T-cell (primary cell): ENCODE measurements around the gene CRY1. TPM values are rescaled to one million over a fixed set of nuclear protein-coding genes. Genes with fewer than 3 reads are reported as not detected.

Source experiments
- ATAC-seq, 4 experiments: fragments of 200-7000 bp in 3 of 4; fragments of 150-1000 bp in 1 of 4; cut with Tn5 transposase; replicated peaks in 1 of 4; 1 replicate in 3 of 4; 2 replicates in 1 of 4; pipeline ENCODE4 v1.10.0; 2021; ENCODE audit warnings: moderate library complexity in 3 of 4, mild to moderate bottlenecking in 2 of 4, moderate number of reproducible peaks in 1 of 4
- CTCF ChIA-PET, 2 donors: fragments of 300-600 bp; sonication (Branson Sonifier 250); formaldehyde crosslinking; loops; one replicate each; lab custom pipeline; 2022; ENCODE audit warnings: antibody characterized with exemption in 2 of 2; lab: Charles Lee
- POLR2A ChIA-PET, 2 donors: fragments of 300-600 bp; sonication (Branson Sonifier 250); formaldehyde crosslinking; loops; one replicate each; lab custom pipeline; 2022; ENCODE audit warnings: antibody characterized with exemption in 2 of 2; lab: Charles Lee
- DNase-seq, 35 experiments: peaks; one replicate each; pipeline versions ENCODE4 v3.0.0 to v3.0.0-alpha.2; 2013 to 2023
- H3K27ac ChIP-seq: one replicate; pipeline ENCODE4 v1.5.1; 2013; ENCODE audit warnings: low read length
- H3K27me3 ChIP-seq, 2 experiments: replicated peaks in 1 of 2; 1 replicate in 1 of 2; 2 replicates in 1 of 2; pipeline versions ENCODE4 v1.6.1 to v1.7.0; 2013; ENCODE audit warnings: low read length in 1 of 2, mixed read lengths in 1 of 2; ENCODE audit not compliant: control insufficient read depth in 2 of 2, insufficient read depth in 2 of 2; ENCODE audit errors: extremely low read depth in 1 of 2
- H3K36me3 ChIP-seq, 2 donors: 1 replicate in 1 of 2; 2 replicates in 1 of 2; pipeline versions ENCODE4 v1.6.1 to v1.7.0; 2013; ENCODE audit warnings: low read length in 1 of 2; ENCODE audit not compliant: control insufficient read depth in 2 of 2, insufficient read depth in 1 of 2; ENCODE audit errors: extremely low read depth in 1 of 2
- H3K4me1 ChIP-seq, 2 experiments: 1 replicate in 1 of 2; 2 replicates in 1 of 2; pipeline versions ENCODE4 v1.6.1 to v1.7.0; 2013; ENCODE audit warnings: low read length in 2 of 2, mixed read lengths in 1 of 2; ENCODE audit not compliant: insufficient read depth in 2 of 2, control insufficient read depth in 1 of 2; ENCODE audit errors: extremely low read depth in 1 of 2
- H3K4me3 ChIP-seq, 2 donors: 1 replicate in 1 of 2; 2 replicates in 1 of 2; pipeline versions ENCODE4 v1.5.1 to v1.7.0; 2013; ENCODE audit warnings: mild to moderate bottlenecking in 2 of 2, low read length in 1 of 2, moderate library complexity in 1 of 2; ENCODE audit not compliant: control insufficient read depth in 1 of 2; ENCODE audit errors: extremely low read depth in 1 of 2
- H3K9me3 ChIP-seq: 2 replicates; pipeline ENCODE4 v1.7.0; 2013
- H3K27ac Mint-ChIP-seq, 2 donors: one replicate each; pipeline ENCODE4 v1.8.0; 2020 to 2021; ENCODE audit warnings: mild to moderate bottlenecking in 2 of 2, mixed read lengths in 2 of 2
- H3K27me3 Mint-ChIP-seq, 2 donors: one replicate each; pipeline ENCODE4 v1.8.0; 2021 to 2022; ENCODE audit warnings: mixed read lengths in 2 of 2
- H3K36me3 Mint-ChIP-seq: one replicate; pipeline ENCODE4 v1.8.0; 2021; ENCODE audit warnings: mixed read lengths
- H3K4me1 Mint-ChIP-seq, 3 donors: one replicate each; pipeline ENCODE4 v1.8.0; 2020 to 2022; ENCODE audit warnings: mixed read lengths in 3 of 3, mild to moderate bottlenecking in 1 of 3
- H3K4me3 Mint-ChIP-seq, 3 donors: one replicate each; pipeline ENCODE4 v1.8.0; 2020 to 2022; ENCODE audit warnings: mild to moderate bottlenecking in 3 of 3, mixed read lengths in 3 of 3, moderate library complexity in 3 of 3
- H3K9me3 Mint-ChIP-seq, 3 donors: one replicate each; pipeline ENCODE4 v1.8.0; 2020 to 2022; ENCODE audit warnings: mixed read lengths in 3 of 3
- WGBS: methylation state at CpG from one replicate; pipeline ENCODE4 v1.1.5; 2013; ENCODE audit warnings: missing lambda C conversion rate; ENCODE audit not compliant: insufficient coverage; 5-methylcytosine and 5-hydroxymethylcytosine counted together
- total RNA-seq, 35 experiments: library from RNA in 6 of 35; stranded (reverse) in 6 of 35; fragments of 120-200 nt in 1 of 35; gene quantifications; one replicate each; pipeline versions ENCODE4 v1.2.1 to v1.2.4 and lab custom pipeline; 2013 to 2026

The CRY1 gene
- total RNA-seq, 5 donors from 2014 or later (not counting 1 experiment from before 2014, with no cell fraction given), result 31.4 to 58.1 (median 35.9) TPM

DNA sequence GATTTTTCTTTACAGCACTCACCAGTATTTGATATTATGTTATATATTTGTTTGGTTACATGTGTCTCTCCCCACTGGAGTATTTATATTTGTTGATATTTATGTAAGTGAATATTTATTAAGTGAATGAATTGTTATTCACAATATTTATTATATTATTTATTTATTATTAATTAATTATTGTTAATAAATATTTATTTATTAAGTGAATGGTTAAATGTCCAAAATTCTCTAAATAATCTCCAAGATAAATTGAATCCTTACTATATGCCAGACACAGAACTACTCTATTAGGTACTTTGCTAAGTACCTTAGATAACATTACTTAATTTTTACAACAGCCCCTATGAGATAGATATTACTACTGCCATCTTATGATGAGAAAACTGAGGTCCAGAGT lies 10.2 kb upstream of the CRY1 start:
- CTCF ChIA-PET, result interaction anchor here (0.6 to 1.7 kb wide), 3 partner anchors 9 to 338 kb away, joined by 3 to 10 read pairs (median 4); partner anchors contain the start of gene CRY1 (in 1 of the 2)

DNA sequence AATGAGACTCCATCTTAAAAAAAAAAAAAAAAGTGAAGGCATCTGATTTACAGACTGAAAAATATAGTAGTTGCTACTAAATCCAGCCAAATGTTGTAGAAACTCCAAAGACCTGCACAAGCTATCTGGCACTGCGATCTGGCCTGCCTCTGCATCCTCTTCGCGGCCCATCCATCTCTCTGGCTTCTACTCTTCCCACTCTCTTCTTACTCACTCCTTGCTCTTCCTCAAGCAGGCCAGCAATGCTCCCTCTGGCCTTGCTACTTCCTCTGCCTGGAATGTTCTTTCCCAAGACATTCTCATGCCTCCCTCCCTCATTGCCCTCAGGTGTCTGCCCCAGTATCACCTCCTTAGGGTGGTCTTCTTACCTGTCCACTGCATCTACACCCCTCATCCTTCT lies 9.7 kb upstream of the CRY1 start:
- Mint-ChIP-seq H3K27ac (no peak overlapping the region), H3K36me3 (no peaks in the 10 kb centered on the region), H3K27me3 (peaks cover 8 to 23% of the 10 kb centered on the region in 2 donors), H3K4me1 (peaks cover 0 to 2% (median 0%) of the 10 kb centered on the region in 3 donors), H3K9me3 (no peaks in the 10 kb centered on the region), H3K4me3 (no peak overlapping the region)
- H3K4me1 ChIP-seq, result peaks cover 0 to 2% of the 10 kb centered on the region in 2 experiments
- WGBS, result 97% methylated on average over 3 of the region's 3 CpGs
- H3K27ac ChIP-seq, result no peak overlapping the region
- ATAC-seq (no peak), DNase-seq (no peak)
- H3K36me3 ChIP-seq, result no peaks in the 10 kb centered on the region
- H3K9me3 ChIP-seq, result no peaks in the 10 kb centered on the region
- H3K4me3 ChIP-seq, result no peak overlapping the region
- ChIA-PET POLR2A (interaction anchor here in 1 of 2 donors (0.6 kb wide), 1 partner anchor 1984 kb away, joined by 4 read pairs; no protein-coding TSS in a partner anchor), CTCF (interaction anchor here (0.6 to 1.4 kb wide), 4 partner anchors 11 to 338 kb away, joined by 3 to 4 read pairs (median 3); no protein-coding TSS in a partner anchor)
- H3K27me3 ChIP-seq, result no peaks in the 10 kb centered on the region

More for the DNA sequence above, 10.2 kb upstream of the CRY1 start:
- H3K27ac Mint-ChIP-seq, result no peak overlapping the region
- no peak for DNase-seq
- no peaks in the 10 kb centered on the region for H3K9me3 ChIP-seq
- peaks cover 8 to 23% of the 10 kb centered on the region in 2 donors for H3K27me3 Mint-ChIP-seq
- no peaks in the 10 kb centered on the region for H3K36me3 Mint-ChIP-seq
- H3K4me1 Mint-ChIP-seq, result peaks cover 0 to 2% (median 0%) of the 10 kb centered on the region in 3 donors
- ATAC-seq, result no peak
- no peaks in the 10 kb centered on the region for H3K36me3 ChIP-seq
- H3K27me3 ChIP-seq, result no peaks in the 10 kb centered on the region
- no peak overlapping the region for H3K4me3 ChIP-seq
- H3K4me1 ChIP-seq, result peaks cover 0 to 2% of the 10 kb centered on the region in 2 experiments
- no peak overlapping the region for H3K27ac ChIP-seq
- POLR2A ChIA-PET, result interaction anchor here in 1 of 2 donors (0.6 kb wide), 1 partner anchor 1983 kb away, joined by 4 read pairs; no protein-coding TSS in a partner anchor
- H3K4me3 Mint-ChIP-seq, result no peak overlapping the region
- no peaks in the 10 kb centered on the region for H3K9me3 Mint-ChIP-seq

DNA sequence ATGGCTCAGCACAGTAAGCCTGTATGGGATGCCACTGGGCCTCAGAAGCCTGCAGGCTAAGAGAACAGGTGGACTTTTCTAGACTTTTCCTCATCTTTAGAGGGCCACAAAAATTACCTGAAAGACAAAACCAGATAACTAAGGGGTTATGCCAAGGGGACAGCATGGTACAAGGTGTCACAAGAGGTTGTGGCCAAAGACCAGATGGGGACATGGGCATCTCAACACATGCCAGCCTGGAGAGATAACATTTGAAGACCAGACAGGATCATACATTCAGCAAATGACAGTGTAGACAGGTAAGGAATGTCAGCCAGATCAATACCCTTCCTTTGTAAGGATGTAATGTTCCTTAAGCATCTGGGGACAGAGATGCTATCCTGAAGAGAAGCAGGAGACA lies 8.9 kb upstream of the CRY1 start:
- no peak for ATAC-seq
- Histone ChIP-seq H3K27ac (no peak overlapping the region), H3K9me3 (no peaks in the 10 kb centered on the region), H3K4me3 (no peak overlapping the region), H3K4me1 (peaks cover 0 to 2% of the 10 kb centered on the region in 2 experiments), H3K36me3 (no peaks in the 10 kb centered on the region), H3K27me3 (no peaks in the 10 kb centered on the region)
- ChIA-PET CTCF (interaction anchor here (1.0 to 1.2 kb wide), 2 partner anchors 9 to 10 kb away, joined by 3 to 4 read pairs; no protein-coding TSS in a partner anchor), POLR2A (interaction anchor here in 1 of 2 donors (0.7 kb wide), 1 partner anchor 199 kb away, joined by 3 read pairs; no protein-coding TSS in a partner anchor)
- Mint-ChIP-seq H3K27me3 (peaks cover 14 to 19% of the 10 kb centered on the region in 2 donors), H3K4me3 (no peak overlapping the region), H3K27ac (no peak overlapping the region), H3K36me3 (no peaks in the 10 kb centered on the region), H3K4me1 (peaks cover 0 to 2% (median 0%) of the 10 kb centered on the region in 3 donors), H3K9me3 (no peaks in the 10 kb centered on the region)
- no peak for DNase-seq

DNA sequence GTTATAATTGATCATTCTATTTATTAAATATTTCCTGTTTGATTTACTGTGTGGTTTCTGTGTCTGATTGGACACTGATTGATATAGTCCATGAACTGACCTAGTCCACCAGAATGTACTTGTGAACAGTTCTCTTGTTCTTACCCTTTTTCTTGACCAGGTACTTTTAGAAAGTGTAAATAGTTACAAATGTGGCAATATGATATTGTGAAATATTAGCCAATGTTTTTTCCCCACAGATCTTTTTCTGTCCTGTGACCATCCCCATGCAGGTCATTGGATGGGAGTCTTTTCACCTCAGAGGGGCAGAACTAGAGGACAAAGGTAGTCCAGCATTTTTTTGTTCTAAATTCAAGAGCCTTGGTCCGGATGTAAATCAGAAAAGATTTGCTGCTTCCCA lies 8.3 kb upstream of the CRY1 start:
- WGBS, result no CpG with 5 or more reads among the region's 1 CpG
- ChIA-PET POLR2A (no interaction called here), CTCF (interaction anchor here in 1 of 2 donors (1.2 kb wide), 1 partner anchor 10 kb away, joined by 4 read pairs; no protein-coding TSS in a partner anchor)
- ATAC-seq (no peak), DNase-seq (no peak)
- H3K4me3 Mint-ChIP-seq, result no peak overlapping the region
- H3K9me3 ChIP-seq, result no peaks in the 10 kb centered on the region
- H3K9me3 Mint-ChIP-seq, result no peaks in the 10 kb centered on the region
- H3K36me3 ChIP-seq, result no peaks in the 10 kb centered on the region
- H3K27me3 ChIP-seq, result no peaks in the 10 kb centered on the region
- H3K27ac Mint-ChIP-seq, result no peak overlapping the region
- H3K27me3 Mint-ChIP-seq, result peaks cover 19 to 20% of the 10 kb centered on the region in 2 donors
- no peak overlapping the region for H3K4me3 ChIP-seq
- H3K4me1 ChIP-seq, result peaks cover 0 to 2% of the 10 kb centered on the region in 2 experiments
- peaks cover 0 to 2% (median 0%) of the 10 kb centered on the region in 3 donors for H3K4me1 Mint-ChIP-seq
- no peak overlapping the region for H3K27ac ChIP-seq
- no peaks in the 10 kb centered on the region for H3K36me3 Mint-ChIP-seq

DNA sequence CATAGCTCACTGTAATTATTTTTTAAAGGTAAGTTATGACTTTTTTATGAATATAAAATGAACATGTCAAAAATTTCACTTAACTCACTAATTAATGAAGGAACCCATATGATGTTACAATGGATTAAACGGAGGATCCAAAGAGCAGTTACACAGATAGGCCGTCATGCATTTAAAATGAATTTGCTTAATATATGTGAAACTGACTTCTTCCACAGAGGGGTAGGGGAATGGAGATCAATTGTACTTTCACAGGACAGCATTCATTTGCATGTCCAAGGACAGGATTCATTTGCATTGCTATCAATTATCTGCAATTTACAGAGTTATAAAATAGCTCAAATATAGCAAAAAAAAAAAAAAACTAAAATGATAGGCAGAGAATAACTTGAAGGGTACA lies 6.6 kb upstream of the CRY1 start:
- Histone ChIP-seq H3K27me3 (no peaks in the 10 kb centered on the region), H3K36me3 (no peaks in the 10 kb centered on the region), H3K4me1 (peaks cover 0 to 2% of the 10 kb centered on the region in 2 experiments), H3K4me3 (no peak overlapping the region), H3K27ac (no peak overlapping the region), H3K9me3 (no peaks in the 10 kb centered on the region)
- Mint-ChIP-seq H3K27me3 (peaks cover 14 to 19% of the 10 kb centered on the region in 2 donors), H3K4me3 (no peak overlapping the region), H3K4me1 (peaks cover 0 to 2% (median 0%) of the 10 kb centered on the region in 3 donors), H3K9me3 (no peaks in the 10 kb centered on the region), H3K36me3 (no peaks in the 10 kb centered on the region), H3K27ac (no peak overlapping the region)
- POLR2A ChIA-PET, result interaction anchor here in 1 of 2 donors (0.5 to 0.7 kb wide), 5 partner anchors 33 to 727 kb away, joined by 3 to 7 read pairs (median 5); no protein-coding TSS in a partner anchor
- no peak for DNase-seq
- ATAC-seq, result no peak
- CTCF ChIA-PET, result interaction anchor here (0.6 to 0.8 kb wide), 6 partner anchors 15 to 827 kb away, joined by 3 to 8 read pairs (median 4); no protein-coding TSS in a partner anchor
- WGBS, result no CpG with 5 or more reads among the region's 2 CpGs

DNA sequence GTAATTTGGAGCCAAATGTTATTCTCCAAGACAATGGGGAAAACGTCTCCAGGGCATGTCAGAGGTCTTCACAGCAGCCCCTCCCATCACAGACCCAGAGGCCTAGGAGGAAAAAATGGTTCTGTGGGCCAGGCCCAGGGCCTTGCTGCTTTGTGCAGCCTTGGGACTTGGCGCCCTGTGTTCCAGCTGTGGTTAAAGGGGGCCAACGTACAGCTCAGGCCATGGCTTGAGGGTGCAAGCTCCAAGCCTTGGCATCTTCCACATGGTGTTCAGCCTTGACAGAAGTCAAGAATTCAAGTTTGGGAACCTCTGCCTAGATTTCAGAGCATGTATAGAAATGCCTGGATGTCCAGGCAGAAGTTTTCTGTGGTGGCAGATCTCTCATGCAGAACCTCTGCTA lies 3.2 kb upstream of the CRY1 start:
- H3K27me3 Mint-ChIP-seq, result peaks cover 14 to 19% of the 10 kb centered on the region in 2 donors
- peaks cover 9 to 12% (median 12%) of the 10 kb centered on the region in 3 donors for H3K4me1 Mint-ChIP-seq
- no peaks in the 10 kb centered on the region for H3K9me3 ChIP-seq
- no peak overlapping the region for H3K4me3 ChIP-seq
- no peaks in the 10 kb centered on the region for H3K36me3 Mint-ChIP-seq
- no peaks in the 10 kb centered on the region for H3K9me3 Mint-ChIP-seq
- H3K27ac Mint-ChIP-seq, result no peak overlapping the region
- DNase-seq (no peak), ATAC-seq (no peak)
- no peaks in the 10 kb centered on the region for H3K27me3 ChIP-seq
- no peak overlapping the region for H3K27ac ChIP-seq
- H3K4me3 Mint-ChIP-seq, result no peak overlapping the region
- peaks cover 7 to 20% of the 10 kb centered on the region in 2 experiments for H3K4me1 ChIP-seq
- 56% methylated on average over 3 of the region's 3 CpGs for WGBS
- CTCF ChIA-PET, result no interaction called here
- POLR2A ChIA-PET, result no interaction called here
- H3K36me3 ChIP-seq, result no peaks in the 10 kb centered on the region
